ENCODE data around the gene MCM6. TPM values are rescaled to one million over a fixed set of nuclear protein-coding genes. Genes with fewer than 3 reads are reported as not detected.
"Not testable (repeated sequence)": the region's sequence is repeated elsewhere in the genome, so short reads cannot be mapped to it uniquely, and the experiment has no call there.

MCM6 gene
- total RNA-seq, 1 donor from 2014 or later, result 9.5 TPM

- no peak overlapping the region for H3K4me3 ChIP-seq (ENCODE audit: insufficient read depth, low read depth, low read length)
- Mint-ChIP-seq H3K27me3 (ENCODE audit: low read depth, unreplicated experiment) (peaks cover 2% of the 10 kb centered on the region), H3K9me3 (ENCODE audit: unreplicated experiment) (peaks cover 5% of the 10 kb centered on the region), H3K27ac (ENCODE audit: unreplicated experiment) (no peak overlapping the region), H3K4me3 (ENCODE audit: unreplicated experiment) (no peak overlapping the region), H3K4me1 (ENCODE audit: low read depth, unreplicated experiment) (peaks cover 3% of the 10 kb centered on the region), H3K36me3 (ENCODE audit: low read depth, unreplicated experiment) (peaks cover 2% of the 10 kb centered on the region)
- H3K27ac ChIP-seq (ENCODE audit: low read depth, low read length), result no peak overlapping the region
- H4K20me1 ChIP-seq (ENCODE audit: insufficient read depth, low read length), result no peaks in the 10 kb centered on the region
- no peaks in the 10 kb centered on the region for H3K4me1 ChIP-seq (ENCODE audit: insufficient read depth, low read length)
- H3K4me2 ChIP-seq (ENCODE audit: low read length), result no peak overlapping the region
- H3K9me3 ChIP-seq (ENCODE audit: insufficient read depth, low read depth, low read length), result no peaks in the 10 kb centered on the region
- no peak overlapping the region for H2AFZ ChIP-seq (ENCODE audit: low read depth, low read length)
- no peak for TF ChIP-seq EZH2 (IDR thresholded peaks at IDR 0.05; ENCODE audit: insufficient read depth, low read length)
- TF ChIP-seq CTCF (IDR thresholded peaks at IDR 0.05; ENCODE audit: insufficient read depth, low read depth, low read length), result no peak
- FAIRE-seq (no peak), DNase-seq (ENCODE audit: low read depth) (no peak)
- no peak overlapping the region for H3K9ac ChIP-seq (ENCODE audit: low read length)
- no peaks in the 10 kb centered on the region for H3K36me3 ChIP-seq (ENCODE audit: insufficient read depth, low read length)
- H3K79me2 ChIP-seq (ENCODE audit: insufficient read depth, low read length), result no peaks in the 10 kb centered on the region
- peaks cover 3% of the 10 kb centered on the region for H3K27me3 ChIP-seq (ENCODE audit: insufficient read depth, low read length)
Observed at GRCh38 chr2:135885709-135886108, 9.5 kb upstream of the MCM6 start.

- H3K27me3 Mint-ChIP-seq (ENCODE audit: low read depth, unreplicated experiment), result peaks cover 2% of the 10 kb centered on the region
- no peaks in the 10 kb centered on the region for H3K79me2 ChIP-seq (ENCODE audit: insufficient read depth, low read length)
- no peaks in the 10 kb centered on the region for H3K4me1 ChIP-seq (ENCODE audit: insufficient read depth, low read length)
- H3K36me3 ChIP-seq (ENCODE audit: insufficient read depth, low read length), result no peaks in the 10 kb centered on the region
- peaks cover 2% of the 10 kb centered on the region for H3K36me3 Mint-ChIP-seq (ENCODE audit: low read depth, unreplicated experiment)
- no peak overlapping the region for H2AFZ ChIP-seq (ENCODE audit: low read depth, low read length)
- peaks cover 3% of the 10 kb centered on the region for H3K4me1 Mint-ChIP-seq (ENCODE audit: low read depth, unreplicated experiment)
- peaks cover 3% of the 10 kb centered on the region for H3K27me3 ChIP-seq (ENCODE audit: insufficient read depth, low read length)
- no peak overlapping the region for H3K4me3 ChIP-seq (ENCODE audit: insufficient read depth, low read depth, low read length)
- no peak overlapping the region for H3K4me2 ChIP-seq (ENCODE audit: low read length)
- FAIRE-seq (no peak), DNase-seq (ENCODE audit: low read depth) (no peak)
- H3K9me3 ChIP-seq (ENCODE audit: insufficient read depth, low read depth, low read length), result no peaks in the 10 kb centered on the region
- no peak for TF ChIP-seq CTCF (IDR thresholded peaks at IDR 0.05; ENCODE audit: insufficient read depth, low read depth, low read length)
- no peak for TF ChIP-seq EZH2 (IDR thresholded peaks at IDR 0.05; ENCODE audit: insufficient read depth, low read length)
- H3K9me3 Mint-ChIP-seq (ENCODE audit: unreplicated experiment), result no peaks in the 10 kb centered on the region
- H4K20me1 ChIP-seq (ENCODE audit: insufficient read depth, low read length), result no peaks in the 10 kb centered on the region
- H3K4me3 Mint-ChIP-seq (ENCODE audit: unreplicated experiment), result no peak overlapping the region
- no peak overlapping the region for H3K27ac Mint-ChIP-seq (ENCODE audit: unreplicated experiment)
- H3K27ac ChIP-seq (ENCODE audit: low read depth, low read length), result no peak overlapping the region
- H3K9ac ChIP-seq (ENCODE audit: low read length), result no peak overlapping the region
Observed at GRCh38 chr2:135882415-135882814, 6.2 kb upstream of the MCM6 start.

GRCh38 chr2:135876770-135877169 lies 527 bp upstream of the MCM6 start:
- H3K4me2 ChIP-seq (ENCODE audit: low read length), result peak overlapping the region; percentile 97
- H3K27ac Mint-ChIP-seq (ENCODE audit: unreplicated experiment), result peak overlapping the region; percentile 53
- H3K27ac ChIP-seq (ENCODE audit: low read depth, low read length); H3K27me3 Mint-ChIP-seq (ENCODE audit: low read depth, unreplicated experiment); H3K9me3 Mint-ChIP-seq (ENCODE audit: unreplicated experiment); H4K20me1 ChIP-seq (ENCODE audit: insufficient read depth, low read length); FAIRE-seq; H3K27me3 ChIP-seq (ENCODE audit: insufficient read depth, low read length); H3K36me3 Mint-ChIP-seq (ENCODE audit: low read depth, unreplicated experiment); DNase-seq (ENCODE audit: low read depth); H3K36me3 ChIP-seq (ENCODE audit: insufficient read depth, low read length); H3K4me1 Mint-ChIP-seq (ENCODE audit: low read depth, unreplicated experiment); H3K9me3 ChIP-seq (ENCODE audit: insufficient read depth, low read depth, low read length); H3K4me1 ChIP-seq (ENCODE audit: insufficient read depth, low read length): not testable (repeated sequence)
- peak overlapping the region; percentile 89 for H3K4me3 Mint-ChIP-seq (ENCODE audit: unreplicated experiment)
- peaks cover 19% of the 10 kb centered on the region for H3K79me2 ChIP-seq (ENCODE audit: insufficient read depth, low read length)
- peak overlapping the region; percentile 84 for H3K9ac ChIP-seq (ENCODE audit: low read length)
- H2AFZ ChIP-seq (ENCODE audit: low read depth, low read length), result peak overlapping the region; percentile 74
- H3K4me3 ChIP-seq (ENCODE audit: insufficient read depth, low read depth, low read length), result peak overlapping the region; percentile 75

Measured in astrocyte (in vitro differentiated cells and primary cell).